Natural killer cell (primary cell): Measurements from ENCODE around the gene PRKRA. TPM values are rescaled to one million over a fixed set of nuclear protein-coding genes. Genes with fewer than 3 reads are reported as not detected.
A peak's percentile ranks its signal among the peaks of the same experiment; 100 is the strongest.

Experiments
- ATAC-seq, 3 donors: fragments of 150-1000 bp in 2 of 3; fragments of 200-7000 bp in 1 of 3; cut with Tn5 transposase; 1 replicate in 1 of 3; 2 replicates in 2 of 3; pipeline ENCODE4 v1.10.0; 2021; ENCODE audit warnings: mild to moderate bottlenecking in 2 of 3, moderate library complexity in 2 of 3
- DNase-seq, 2 donors: peaks; one replicate each; pipeline versions ENCODE4 v3.0.0 to v3.0.0-alpha.2; 2013 to 2021; ENCODE audit warnings: mixed read lengths in 1 of 2
- H3K27ac ChIP-seq: one replicate; pipeline ENCODE4 v1.5.1; 2013; ENCODE audit warnings: mild to moderate bottlenecking, low read length
- H3K27me3 ChIP-seq: one replicate; pipeline ENCODE4 v1.6.1; 2013; ENCODE audit warnings: low read length; ENCODE audit not compliant: control insufficient read depth, insufficient read depth
- H3K36me3 ChIP-seq: one replicate; pipeline ENCODE4 v1.6.1; 2013; ENCODE audit warnings: low read length; ENCODE audit not compliant: control insufficient read depth, insufficient read depth
- H3K4me1 ChIP-seq: one replicate; pipeline ENCODE4 v1.6.1; 2013; ENCODE audit warnings: low read length; ENCODE audit not compliant: control insufficient read depth, insufficient read depth
- H3K4me3 ChIP-seq: one replicate; pipeline ENCODE4 v1.5.1; 2013; ENCODE audit warnings: low read length
- H3K9me3 ChIP-seq: one replicate; pipeline ENCODE4 v1.6.1; 2013; ENCODE audit warnings: low read length; ENCODE audit not compliant: control insufficient read depth, insufficient read depth
- H3K27ac Mint-ChIP-seq, 2 donors: one replicate each; pipeline ENCODE4 v1.8.0; 2022; ENCODE audit warnings: mild to moderate bottlenecking in 2 of 2, mixed read lengths in 2 of 2, moderate library complexity in 1 of 2
- H3K27me3 Mint-ChIP-seq, 2 donors: one replicate each; pipeline ENCODE4 v1.8.0; 2022; ENCODE audit warnings: low read depth in 2 of 2, mixed read lengths in 2 of 2
- H3K36me3 Mint-ChIP-seq: one replicate; pipeline ENCODE4 v1.8.0; 2022; ENCODE audit warnings: mixed read lengths
- H3K4me1 Mint-ChIP-seq, 2 donors: one replicate each; pipeline ENCODE4 v1.8.0; 2022; ENCODE audit warnings: mixed read lengths in 2 of 2
- H3K4me3 Mint-ChIP-seq: one replicate; pipeline ENCODE4 v1.8.0; 2022; ENCODE audit warnings: mild to moderate bottlenecking, moderate library complexity, mixed read lengths
- H3K9me3 Mint-ChIP-seq, 2 donors: one replicate each; pipeline ENCODE4 v1.8.0; 2022; ENCODE audit warnings: mixed read lengths in 2 of 2
- CTCF ChIP-seq: fragments of 200-600 bp; IDR thresholded peaks from one replicate; pipeline ENCODE4 v1.8.0; 2022; ENCODE audit warnings: antibody characterized with exemption
- WGBS: methylation state at CpG from one replicate; pipeline ENCODE4 v1.1.7; 2013; ENCODE audit warnings: missing lambda C conversion rate; ENCODE audit not compliant: insufficient coverage; 5-methylcytosine and 5-hydroxymethylcytosine counted together
- intact Hi-C: fragments of 100-400 bp; cut with micrococcal nuclease; formaldehyde crosslinking; loops from one replicate; pipeline ENCODE4 v1.14.2; 2022
- total RNA-seq, 4 donors: library from RNA; stranded (reverse); fragments of 120-200 nt in 1 of 4; gene quantifications; one replicate each; pipeline versions ENCODE4 v1.2.3 to v1.2.4, GENCODE V29; 2013 to 2022

PRKRA gene
- total RNA-seq, 3 donors from 2014 or later (not counting 1 experiment from before 2014, with no cell fraction given) = 42.1 to 48.3 (median 44.0) TPM

GRCh38 chr2:178479758-178480226, 28.8 kb upstream of the PRKRA start:
- H3K36me3 Mint-ChIP-seq = no peaks in the 10 kb centered on the region
- DNase-seq = peak in 1 of 2 donors; percentile 31

GRCh38 chr2:178479275-178479616, 28.3 kb upstream of the PRKRA start:
- Mint-ChIP-seq H3K4me1 (peaks cover 38 to 50% of the 10 kb centered on the region in 2 donors), H3K27me3 (no peaks in the 10 kb centered on the region), H3K27ac (peak overlapping the region; percentile 97 to 99), H3K4me3 (peak overlapping the region; percentile 98), H3K9me3 (no peaks in the 10 kb centered on the region), H3K36me3 (no peaks in the 10 kb centered on the region)
- TF ChIP-seq CTCF = no peak
- Histone ChIP-seq H3K36me3 (no peaks in the 10 kb centered on the region), H3K9me3 (no peaks in the 10 kb centered on the region), H3K4me1 (peaks cover 32% of the 10 kb centered on the region), H3K27ac (peak overlapping the region; percentile 83), H3K4me3 (peak overlapping the region; percentile 67), H3K27me3 (no peaks in the 10 kb centered on the region)
- intact Hi-C loops = loop anchor here (2.0 to 5.0 kb wide), 2 partner anchors 64 to 1528 kb away; partner anchors contain the start of gene CWC22
- ATAC-seq = no peak
- no peak for DNase-seq
- 48% methylated on average over 3 of the region's 4 CpGs for WGBS

More at GRCh38 chr2:178479758-178480226, 28.8 kb upstream of the PRKRA start:
- Mint-ChIP-seq H3K27me3 (no peaks in the 10 kb centered on the region), H3K4me1 (peaks cover 38 to 55% of the 10 kb centered on the region in 2 donors), H3K9me3 (no peaks in the 10 kb centered on the region), H3K27ac (peak overlapping the region; percentile 97 to 99), H3K4me3 (peak overlapping the region; percentile 98)
- Histone ChIP-seq H3K36me3 (no peaks in the 10 kb centered on the region), H3K9me3 (no peaks in the 10 kb centered on the region), H3K27me3 (no peaks in the 10 kb centered on the region), H3K27ac (peak overlapping the region; percentile 83), H3K4me3 (peak overlapping the region; percentile 60), H3K4me1 (peaks cover 32% of the 10 kb centered on the region)
- ATAC-seq = no peak
- WGBS = 35% methylated on average over 19 of the region's 19 CpGs
- no peak for TF ChIP-seq CTCF
- intact Hi-C loops = loop anchor here (2.0 to 5.0 kb wide), 2 partner anchors 65 to 1528 kb away; partner anchors contain the start of gene CWC22

GRCh38 chr2:178478439-178479274, 27.7 kb upstream of the PRKRA start, which contains the start of gene FKBP7:
Gene FKBP7, minus strand, starts transcription at chr2:178478600. Its CDS starts 101 bp downstream, at chr2:178478499.
- Histone ChIP-seq H3K27ac (peak within 1 kb of the TSS; percentile 83), H3K36me3 (no peaks in the 10 kb centered on the region), H3K4me3 (peak within 1 kb of the TSS; percentile 67), H3K4me1 (peaks cover 32% of the 10 kb centered on the region), H3K9me3 (no peaks in the 10 kb centered on the region), H3K27me3 (no peaks in the 10 kb centered on the region)
- DNase-seq (peak; percentile 83 to 95), ATAC-seq (peak; percentile 80 to 92 (median 81))
- WGBS = under 1% methylated on average over 56 of the region's 56 CpGs
- Mint-ChIP-seq H3K36me3 (no peaks in the 10 kb centered on the region), H3K27ac (peak within 1 kb of the TSS; percentile 97 to 99), H3K4me3 (peak within 1 kb of the TSS; percentile 98), H3K27me3 (no peaks in the 10 kb centered on the region), H3K9me3 (no peaks in the 10 kb centered on the region), H3K4me1 (peaks cover 38 to 44% of the 10 kb centered on the region in 2 donors)
- peak; percentile 60 for TF ChIP-seq CTCF
- intact Hi-C loops = loop anchor here (1.0 to 5.0 kb wide), 4 partner anchors 27 to 1529 kb away; partner anchors contain the start of genes CWC22, PJVK and PRKRA
